HG03280 (cell line): ENCODE results near the gene TMEM229B.

Experiments
- ATAC-seq: cut with Tn5 transposase; IDR thresholded peaks from one replicate; pipeline ENCODE4 v1.9.1; 2021; ENCODE audit warnings: mild to moderate bottlenecking, moderate library complexity; ENCODE audit not compliant: unreplicated experiment

Gene TMEM229B

DNA sequence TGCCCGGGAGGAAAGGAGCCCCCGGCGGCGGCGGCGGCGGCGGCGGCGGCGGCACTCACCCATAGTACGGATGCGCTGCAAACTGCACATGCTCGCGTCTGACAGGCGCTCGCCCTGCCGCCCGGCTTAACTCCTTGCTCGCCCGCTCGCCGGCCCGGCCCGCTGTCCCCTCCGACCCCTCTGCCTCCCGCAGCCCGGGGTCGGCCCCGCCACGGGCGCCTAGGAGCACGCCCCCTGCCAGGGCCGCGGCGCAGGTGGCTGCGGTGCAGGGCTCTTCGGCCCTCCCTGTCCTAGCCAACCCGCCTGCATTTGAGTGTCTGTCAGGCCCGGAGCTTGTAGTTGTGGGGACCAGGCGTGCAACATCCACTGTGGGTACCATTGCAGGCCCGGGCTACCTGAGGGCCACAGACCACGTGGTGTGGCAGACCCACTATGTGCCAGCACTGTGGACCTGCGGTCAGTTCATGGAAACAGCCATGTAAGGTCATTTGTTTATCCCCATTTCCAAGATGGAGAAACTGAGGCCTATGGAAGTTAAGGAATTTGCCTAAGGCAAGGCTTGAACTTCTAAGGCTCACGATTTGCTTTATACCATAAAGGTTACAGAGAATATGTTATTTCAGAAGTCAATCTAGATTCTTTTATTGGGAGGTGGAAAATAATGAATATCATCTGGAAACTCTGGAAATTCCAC, 27.0 kb upstream of the TMEM229B start:
- peak; percentile 52 for ATAC-seq

GRCh38 chr14:67514650-67515385, 26.3 kb upstream of the TMEM229B start:
- peak; percentile 46 for ATAC-seq

DNA sequence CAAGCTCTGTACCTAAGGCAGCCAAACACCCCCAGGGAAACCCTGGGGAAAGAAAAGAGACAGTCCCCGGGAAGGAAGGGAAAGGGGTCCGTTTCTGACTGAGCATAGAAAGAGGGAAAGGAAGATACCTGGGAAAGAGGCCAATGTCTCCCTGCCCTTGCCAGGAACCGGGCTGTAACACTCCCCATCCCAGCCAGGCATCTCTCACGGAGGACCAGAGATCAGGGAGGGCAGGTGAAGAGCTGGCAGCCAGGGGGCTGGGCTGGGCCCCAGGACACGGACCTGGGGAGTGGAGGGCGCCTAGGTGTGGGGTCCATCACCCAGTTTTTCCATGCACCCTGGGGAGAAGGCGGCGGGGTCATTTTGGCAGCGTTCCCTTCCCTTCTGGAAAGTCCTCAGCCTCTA, 25.7 kb upstream of the TMEM229B start:
- no peak for ATAC-seq

- ATAC-seq = no peak
These were observed 25.1 kb upstream of the TMEM229B start for GRCh38 chr14:67513631-67514108.

- no peak for ATAC-seq
These were observed 24.2 kb upstream of the TMEM229B start for GRCh38 chr14:67512463-67513310.

GRCh38 chr14:67510836-67511235, 22.3 kb upstream of the TMEM229B start:
- no peak for ATAC-seq

DNA sequence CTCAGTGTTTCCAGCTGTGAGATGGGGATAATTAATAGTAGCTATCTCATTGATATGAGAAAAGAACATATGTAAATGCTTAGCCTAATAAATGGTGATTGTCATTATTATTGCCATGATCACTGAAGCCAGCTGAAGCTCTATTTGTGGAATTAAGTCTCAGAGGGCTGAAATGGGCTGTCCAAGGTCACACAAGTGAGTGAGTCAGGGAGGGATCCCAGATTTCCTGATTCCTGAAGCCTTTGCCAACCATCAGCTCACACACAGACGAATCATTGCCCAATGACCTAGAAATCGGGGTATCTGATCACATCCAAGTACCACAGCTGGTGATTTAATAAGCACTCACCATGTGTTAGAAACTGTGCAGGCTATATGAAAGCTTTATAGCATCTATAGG, 21.6 kb upstream of the TMEM229B start:
- no peak for ATAC-seq

DNA sequence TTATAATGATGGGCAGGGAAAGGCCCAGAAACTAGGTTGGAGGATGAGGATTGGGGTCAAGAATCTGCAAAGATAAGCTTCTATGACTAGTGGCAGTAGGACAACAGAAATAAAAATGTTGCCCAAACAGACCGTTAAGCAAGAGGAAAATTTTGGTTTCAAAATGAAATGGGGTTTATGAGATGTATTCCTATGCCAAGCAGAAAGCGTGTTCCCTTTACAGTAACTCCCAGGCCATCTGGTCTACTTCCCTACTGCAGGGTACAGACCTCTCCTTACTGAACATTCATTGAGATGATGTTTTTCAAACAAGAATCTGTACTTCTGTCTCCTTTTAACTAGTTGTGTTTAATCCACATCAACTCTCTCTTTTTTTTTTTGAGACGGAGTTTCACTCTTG, 20.4 kb upstream of the TMEM229B start:
- no peak for ATAC-seq

DNA sequence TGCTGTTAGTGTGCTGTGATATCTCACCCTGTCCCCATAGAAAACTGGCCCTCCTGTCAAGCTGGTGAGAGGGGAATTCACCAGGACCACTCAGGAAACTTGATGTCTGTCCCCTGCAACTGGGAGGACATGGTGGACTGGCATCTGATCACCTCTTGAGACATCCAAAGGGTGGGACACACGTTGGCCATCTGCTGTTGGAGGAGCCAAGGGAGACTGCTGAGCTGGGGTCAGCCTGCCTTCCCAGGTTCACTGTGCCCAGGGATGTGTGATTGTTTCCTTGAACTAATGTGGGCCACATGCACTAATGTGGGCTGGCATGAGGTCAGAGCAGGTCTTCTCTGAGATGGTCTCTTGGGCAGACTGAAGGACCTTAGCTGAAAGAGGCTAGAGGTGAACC, 16.7 kb upstream of the TMEM229B start:
- ATAC-seq = no peak

GRCh38 chr14:67503331-67503730, 14.8 kb upstream of the TMEM229B start:
- no peak for ATAC-seq

DNA sequence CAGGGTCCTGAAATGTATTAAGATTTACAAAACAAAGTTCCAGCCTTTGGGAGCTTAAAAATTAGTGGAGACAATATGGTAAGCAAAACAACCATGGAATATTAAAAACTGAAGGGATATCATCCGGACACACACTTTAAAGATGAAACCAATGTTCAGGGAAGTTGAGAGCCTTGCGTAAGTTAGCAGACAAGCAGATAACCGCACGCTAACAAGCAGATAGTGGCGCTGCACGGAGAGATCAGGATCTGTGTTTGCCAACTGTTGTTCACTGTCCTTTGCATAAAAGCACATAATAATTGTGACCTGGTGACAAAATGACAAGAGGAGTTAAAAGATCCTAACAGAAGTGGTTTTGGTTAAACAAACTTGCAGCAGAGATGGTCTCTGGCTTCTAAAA, 14.3 kb upstream of the TMEM229B start:
- no peak for ATAC-seq

DNA sequence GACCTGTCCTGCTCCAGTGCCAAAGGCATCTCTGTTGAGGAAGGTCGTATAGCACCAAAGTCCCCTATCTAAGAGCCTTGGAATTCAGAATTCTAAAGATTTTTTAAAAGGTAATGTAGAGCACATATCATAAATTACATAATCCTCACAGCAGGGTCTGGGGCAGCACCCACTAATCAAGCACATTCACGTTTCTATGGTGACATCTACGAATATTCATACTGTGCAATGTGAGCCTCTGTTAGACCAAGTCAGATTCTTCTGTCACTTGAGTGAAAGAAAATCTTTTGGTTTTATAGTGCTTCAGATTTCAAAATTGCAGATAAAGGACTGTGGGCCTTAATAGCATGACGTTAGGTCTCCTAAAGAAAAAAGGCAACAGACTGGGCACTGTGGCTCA, 13.1 kb upstream of the TMEM229B start:
- no peak for ATAC-seq

DNA sequence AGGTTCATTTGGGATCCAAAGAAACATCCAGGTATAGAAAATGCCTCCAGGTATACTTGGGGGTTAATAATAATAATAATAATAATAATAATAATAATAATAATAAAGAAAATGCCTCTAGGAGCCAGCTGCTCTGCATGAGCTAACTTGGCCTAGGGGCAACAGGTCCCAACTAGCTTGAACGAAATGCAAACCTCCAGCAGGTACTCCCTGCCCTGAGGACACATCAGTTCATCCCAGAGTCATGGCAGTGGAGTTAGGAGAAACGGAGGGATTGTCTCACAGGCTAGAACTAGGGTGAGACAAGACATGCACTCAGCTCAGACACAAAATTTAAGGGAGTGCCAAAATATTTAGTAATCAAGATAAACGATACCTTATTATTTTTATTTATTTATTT, 12.5 kb upstream of the TMEM229B start:
- no peak for ATAC-seq

- ATAC-seq = no peak
These were observed 9.2 kb upstream of the TMEM229B start for GRCh38 chr14:67497716-67498115.

- no peak for ATAC-seq
These were observed 8.7 kb upstream of the TMEM229B start for GRCh38 chr14:67497216-67497615.

- no peak for ATAC-seq
These were observed 7.3 kb upstream of the TMEM229B start for GRCh38 chr14:67495827-67496226.

- ATAC-seq = no peak
These were observed 4.7 kb upstream of the TMEM229B start for GRCh38 chr14:67493092-67493717.

GRCh38 chr14:67492538-67492937, 4.0 kb upstream of the TMEM229B start:
- ATAC-seq = no peak

- ATAC-seq = no peak
These were observed 3.4 kb upstream of the TMEM229B start for GRCh38 chr14:67491741-67492507.

GRCh38 chr14:67491285-67491684, 2.8 kb upstream of the TMEM229B start:
- no peak for ATAC-seq
